ENCODE data around the gene RAD51B.

- no peak for TF ChIP-seq CTCF (IDR thresholded peaks at IDR 0.05; ENCODE audit: low read length)
- TF ChIP-seq EZH2 (optimal IDR thresholded peaks at IDR 0.05; ENCODE audit: low read depth, low read length): no peak
- TF ChIP-seq EZH2phosphoT487 (IDR thresholded peaks at IDR 0.05; ENCODE audit: low read length): no peak
Measured at GRCh38 chr14:68718023-68718990, 898.7 kb downstream of the RAD51B start.
